Measurements from ENCODE around the gene PIP5K1B.

The PIP5K1B gene

GRCh38 chr9:68740561-68740960 lies 35.5 kb downstream of the PIP5K1B start:
- no peak for DNase-seq

GRCh38 chr9:68741234-68741633 lies 36.2 kb downstream of the PIP5K1B start:
- DNase-seq, result no peak

- no peak for DNase-seq
These were observed 36.8 kb downstream of the PIP5K1B start for GRCh38 chr9:68741704-68742332.

GRCh38 chr9:68742333-68742730 lies 37.3 kb downstream of the PIP5K1B start:
- no peak for DNase-seq

GRCh38 chr9:68744426-68744825 lies 39.4 kb downstream of the PIP5K1B start:
- no peak for DNase-seq

GRCh38 chr9:68746525-68746924 lies 41.5 kb downstream of the PIP5K1B start:
- DNase-seq, result no peak

- DNase-seq, result no peak
These were observed 42.0 kb downstream of the PIP5K1B start for GRCh38 chr9:68747043-68747533.

- no peak for DNase-seq
These were observed 44.1 kb downstream of the PIP5K1B start for GRCh38 chr9:68749135-68749534.

- no peak for DNase-seq
These were observed 44.6 kb downstream of the PIP5K1B start for GRCh38 chr9:68749579-68750159.

- no peak for DNase-seq
These were observed 45.2 kb downstream of the PIP5K1B start for GRCh38 chr9:68750255-68750654.

GRCh38 chr9:68750786-68751185 lies 45.7 kb downstream of the PIP5K1B start:
- no peak for DNase-seq

- no peak for DNase-seq
These were observed 46.5 kb downstream of the PIP5K1B start for GRCh38 chr9:68751556-68751955.

- no peak for DNase-seq
These were observed 50.0 kb downstream of the PIP5K1B start for GRCh38 chr9:68755051-68755450.

GRCh38 chr9:68755752-68756151 lies 50.7 kb downstream of the PIP5K1B start:
- DNase-seq, result no peak

- DNase-seq, result no peak
These were observed 55.1 kb downstream of the PIP5K1B start for GRCh38 chr9:68759981-68760673.

- DNase-seq, result no peak
These were observed 55.8 kb downstream of the PIP5K1B start for GRCh38 chr9:68760674-68761333.

GRCh38 chr9:68762570-68762969 lies 57.5 kb downstream of the PIP5K1B start:
- no peak for DNase-seq

GRCh38 chr9:68763104-68763503 lies 58.1 kb downstream of the PIP5K1B start:
- DNase-seq, result no peak

- DNase-seq, result no peak
These were observed 63.6 kb downstream of the PIP5K1B start for GRCh38 chr9:68768619-68769018.

GRCh38 chr9:68769852-68770251 lies 64.8 kb downstream of the PIP5K1B start:
- no peak for DNase-seq

- DNase-seq, result no peak
These were observed 66.3 kb downstream of the PIP5K1B start for GRCh38 chr9:68771376-68771775.

- DNase-seq, result no peak
These were observed 70.1 kb downstream of the PIP5K1B start for GRCh38 chr9:68775003-68775730.

Measured in CD4-positive, alpha-beta T cell treated with Interleukin-15 for 1 hour (primary cell).